ENCODE data around the gene SCUBE2.

DNA sequence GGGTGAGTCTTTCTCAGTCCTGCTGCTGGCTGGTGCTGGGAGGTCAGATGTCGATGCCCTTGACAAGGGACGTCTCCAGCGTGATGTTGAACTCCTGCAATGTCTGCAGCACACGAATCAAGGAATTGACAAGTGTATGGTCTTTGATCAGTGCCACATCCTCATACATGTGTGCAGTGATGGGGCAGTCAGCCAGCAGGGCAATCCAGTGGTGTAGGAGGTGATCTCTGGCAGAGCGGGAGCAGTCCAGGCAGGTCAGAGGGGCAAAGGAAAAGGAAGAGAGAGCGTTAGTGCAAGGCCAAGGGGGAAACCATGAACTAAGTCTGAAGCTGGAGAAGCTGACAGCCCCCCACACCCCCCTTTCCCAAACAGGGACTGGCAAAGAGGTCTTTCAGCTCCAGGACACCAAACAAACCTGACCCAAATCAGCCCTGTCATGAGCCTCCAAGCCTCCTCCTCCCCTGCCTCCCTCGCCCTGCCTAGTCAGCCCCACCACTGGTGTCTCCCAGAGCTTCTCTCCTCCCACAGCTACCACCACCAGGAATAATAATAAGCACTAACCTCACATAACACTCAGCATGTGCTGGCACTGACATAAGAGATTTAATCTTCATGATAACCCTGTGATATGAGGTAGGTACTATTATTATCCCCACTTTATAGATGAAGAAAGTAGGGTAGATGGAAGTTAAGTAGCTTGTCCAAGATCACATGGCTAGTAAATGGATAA, 48.4 kb upstream of the SCUBE2 start:
- TF ChIP-seq, protein P1, sequence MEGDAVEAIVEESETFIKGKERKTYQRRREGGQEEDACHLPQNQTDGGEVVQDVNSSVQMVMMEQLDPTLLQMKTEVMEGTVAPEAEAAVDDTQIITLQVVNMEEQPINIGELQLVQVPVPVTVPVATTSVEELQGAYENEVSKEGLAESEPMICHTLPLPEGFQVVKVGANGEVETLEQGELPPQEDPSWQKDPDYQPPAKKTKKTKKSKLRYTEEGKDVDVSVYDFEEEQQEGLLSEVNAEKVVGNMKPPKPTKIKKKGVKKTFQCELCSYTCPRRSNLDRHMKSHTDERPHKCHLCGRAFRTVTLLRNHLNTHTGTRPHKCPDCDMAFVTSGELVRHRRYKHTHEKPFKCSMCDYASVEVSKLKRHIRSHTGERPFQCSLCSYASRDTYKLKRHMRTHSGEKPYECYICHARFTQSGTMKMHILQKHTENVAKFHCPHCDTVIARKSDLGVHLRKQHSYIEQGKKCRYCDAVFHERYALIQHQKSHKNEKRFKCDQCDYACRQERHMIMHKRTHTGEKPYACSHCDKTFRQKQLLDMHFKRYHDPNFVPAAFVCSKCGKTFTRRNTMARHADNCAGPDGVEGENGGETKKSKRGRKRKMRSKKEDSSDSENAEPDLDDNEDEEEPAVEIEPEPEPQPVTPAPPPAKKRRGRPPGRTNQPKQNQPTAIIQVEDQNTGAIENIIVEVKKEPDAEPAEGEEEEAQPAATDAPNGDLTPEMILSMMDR (IDR thresholded peaks at IDR 0.05), result no peak
- TF ChIP-seq POLR2A (IDR thresholded peaks at IDR 0.05), result no peak
- TF ChIP-seq POLR2AphosphoS5 (IDR thresholded peaks at IDR 0.05), result no peak
